Measurements from ENCODE around the gene FGD5.

DNA sequence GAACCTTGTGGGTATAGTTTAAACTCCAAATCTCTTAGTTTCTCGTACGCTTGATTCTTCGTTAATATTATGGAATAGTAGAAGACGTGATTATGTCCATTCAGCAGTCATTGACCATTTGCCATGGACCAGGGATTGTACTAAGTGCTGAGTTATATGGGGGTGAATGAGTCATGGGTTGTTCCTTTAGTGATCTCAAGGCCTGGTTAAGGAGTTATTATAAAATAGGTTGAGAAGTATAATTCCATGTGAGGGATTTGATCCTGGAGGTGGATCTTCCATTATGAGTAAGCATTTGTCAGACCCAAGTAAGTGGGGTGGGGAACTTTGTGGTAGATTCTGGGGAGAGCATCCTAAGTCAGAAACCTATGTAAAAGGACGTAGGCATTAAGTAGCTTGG, 144.0 kb downstream of the FGD5 start:
- TF ChIP-seq POLR2A (IDR thresholded peaks at IDR 0.05) = no peak
- TF ChIP-seq, protein P1, sequence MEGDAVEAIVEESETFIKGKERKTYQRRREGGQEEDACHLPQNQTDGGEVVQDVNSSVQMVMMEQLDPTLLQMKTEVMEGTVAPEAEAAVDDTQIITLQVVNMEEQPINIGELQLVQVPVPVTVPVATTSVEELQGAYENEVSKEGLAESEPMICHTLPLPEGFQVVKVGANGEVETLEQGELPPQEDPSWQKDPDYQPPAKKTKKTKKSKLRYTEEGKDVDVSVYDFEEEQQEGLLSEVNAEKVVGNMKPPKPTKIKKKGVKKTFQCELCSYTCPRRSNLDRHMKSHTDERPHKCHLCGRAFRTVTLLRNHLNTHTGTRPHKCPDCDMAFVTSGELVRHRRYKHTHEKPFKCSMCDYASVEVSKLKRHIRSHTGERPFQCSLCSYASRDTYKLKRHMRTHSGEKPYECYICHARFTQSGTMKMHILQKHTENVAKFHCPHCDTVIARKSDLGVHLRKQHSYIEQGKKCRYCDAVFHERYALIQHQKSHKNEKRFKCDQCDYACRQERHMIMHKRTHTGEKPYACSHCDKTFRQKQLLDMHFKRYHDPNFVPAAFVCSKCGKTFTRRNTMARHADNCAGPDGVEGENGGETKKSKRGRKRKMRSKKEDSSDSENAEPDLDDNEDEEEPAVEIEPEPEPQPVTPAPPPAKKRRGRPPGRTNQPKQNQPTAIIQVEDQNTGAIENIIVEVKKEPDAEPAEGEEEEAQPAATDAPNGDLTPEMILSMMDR (IDR thresholded peaks at IDR 0.05) = no peak

All from esophagus squamous epithelium (tissue), 4 donors.